GM12891 (cell line): ENCODE data around the gene RMI1. TPM values are rescaled to one million over a fixed set of nuclear protein-coding genes. Genes with fewer than 3 reads are reported as not detected.

Experiments
- DNase-seq: peaks from one replicate; pipeline ENCODE4 v3.0.0; 2011; ENCODE audit warnings: low spot score; ENCODE audit not compliant: insufficient read length
- FAIRE-seq: peaks from 2 replicates; lab custom pipeline; 2011; peaks lifted over from hg19 to GRCh38; lab: Jason Lieb, UNC
- PAX5 ChIP-seq: IDR thresholded peaks from 2 replicates; pipeline ENCODE4 v1.6.1; 2011; ENCODE audit warnings: low read length, moderate library complexity, mild to moderate bottlenecking; ENCODE audit not compliant: insufficient read depth, severe bottlenecking
- POLR2A ChIP-seq: IDR thresholded peaks from 2 replicates; pipeline ENCODE4 v1.6.1; 2011; ENCODE audit warnings: low read depth, low read length, control low read depth
- POLR2AphosphoS5 ChIP-seq: IDR thresholded peaks from 2 replicates; pipeline ENCODE4 v1.6.1; 2011; ENCODE audit warnings: low read depth, low read length, control low read depth
- POU2F2 ChIP-seq: IDR thresholded peaks from 2 replicates; pipeline ENCODE4 v1.6.1; 2011; ENCODE audit warnings: low read depth, mild to moderate bottlenecking, control low read depth, low read length, moderate library complexity
- SPI1 ChIP-seq: IDR thresholded peaks from 2 replicates; pipeline ENCODE4 v1.6.1; 2011; ENCODE audit warnings: low read depth, low read length, control low read depth
- TAF1 ChIP-seq: IDR thresholded peaks from 2 replicates; pipeline ENCODE4 v1.6.1; 2011; ENCODE audit warnings: low read depth, low read length, control low read depth
- polyA plus RNA-seq: library from polyadenylated mRNA; unstranded; fragments of >200 nt; gene quantifications from one replicate; pipeline ENCODE4 v1.2.1, GENCODE V29; 2012; ENCODE audit warnings: low read depth, missing spikeins, inconsistent platforms; ENCODE audit not compliant: missing spikeins

RMI1 gene
- 4.0 TPM for polyA plus RNA-seq

DNA sequence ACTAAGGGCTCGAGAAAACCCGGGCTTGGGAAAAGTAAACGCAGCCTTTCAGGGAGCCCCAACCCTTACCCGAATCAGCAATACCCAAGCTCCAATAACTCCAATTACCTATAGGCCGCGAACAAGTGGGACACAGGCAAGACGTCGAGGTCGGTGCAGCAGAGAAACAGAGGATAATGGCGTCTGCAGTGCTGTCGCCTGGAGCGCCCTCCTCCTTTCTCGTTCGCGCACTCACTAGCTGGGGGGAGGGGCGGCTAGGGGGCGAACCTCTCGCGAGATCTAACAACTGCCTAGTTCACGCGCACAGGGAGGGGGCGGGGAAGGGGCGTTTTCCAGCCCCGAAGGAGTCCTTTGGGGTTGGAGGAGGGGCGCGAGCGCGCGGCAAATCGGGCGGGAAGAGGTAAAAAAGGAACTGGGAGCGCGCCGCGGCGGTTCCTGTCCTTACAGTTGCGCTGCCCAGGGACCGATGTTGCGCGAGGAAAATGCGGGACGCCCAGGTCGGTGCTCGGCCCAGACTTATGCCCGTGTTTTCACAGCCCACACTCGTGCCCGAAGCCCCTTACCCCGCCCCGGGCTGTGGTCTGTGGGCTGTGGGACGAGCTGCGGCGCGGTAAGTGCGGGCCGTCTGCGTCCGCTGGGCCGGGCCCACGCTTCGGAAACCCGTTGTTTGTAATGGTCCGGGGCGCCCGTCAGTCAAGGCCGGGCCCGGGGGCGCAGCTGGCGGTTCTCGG lies at the start of gene RMI1:
TSS of gene RMI1 (plus strand) at position 411 of the 731 bp plus-strand sequence. CDS start 20,182 bp downstream, outside the sequence.
- FAIRE-seq (peak; percentile 94), DNase-seq (peak; percentile 79)
- TF ChIP-seq POLR2A (peak; percentile 89), PAX5 (no peak), POLR2AphosphoS5 (peak; percentile 93), SPI1 (peak; percentile 92), TAF1 (peak; percentile 98), POU2F2 (0 out of 2 replicates have a peak, but pooled peaks have one; percentile 42)

DNA sequence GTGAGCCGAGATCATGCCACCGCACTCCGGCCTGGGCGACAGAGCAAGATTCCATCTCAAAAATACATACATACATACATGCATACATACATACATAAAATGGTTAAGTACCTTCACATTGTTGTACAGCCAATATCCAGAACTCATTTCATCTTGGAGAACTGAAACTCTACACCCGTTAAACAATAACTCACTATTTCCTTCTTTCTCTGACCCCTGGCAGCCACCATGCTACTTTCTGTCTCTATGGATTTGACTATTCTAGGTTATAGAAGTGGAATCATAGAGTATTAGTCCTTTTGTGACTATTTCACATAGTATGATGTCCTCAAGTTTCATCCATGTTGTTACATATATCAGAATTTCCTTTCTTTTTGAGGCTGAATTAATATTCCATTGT lies 49.7 kb upstream of the RMI1 start:
- DNase-seq (no peak), FAIRE-seq (no peak)
- TF ChIP-seq TAF1 (no peak), POU2F2 (no peak), SPI1 (peak; percentile 12; the same call in 1 of the 2 replicates), PAX5 (no peak), POLR2A (no peak)

DNA sequence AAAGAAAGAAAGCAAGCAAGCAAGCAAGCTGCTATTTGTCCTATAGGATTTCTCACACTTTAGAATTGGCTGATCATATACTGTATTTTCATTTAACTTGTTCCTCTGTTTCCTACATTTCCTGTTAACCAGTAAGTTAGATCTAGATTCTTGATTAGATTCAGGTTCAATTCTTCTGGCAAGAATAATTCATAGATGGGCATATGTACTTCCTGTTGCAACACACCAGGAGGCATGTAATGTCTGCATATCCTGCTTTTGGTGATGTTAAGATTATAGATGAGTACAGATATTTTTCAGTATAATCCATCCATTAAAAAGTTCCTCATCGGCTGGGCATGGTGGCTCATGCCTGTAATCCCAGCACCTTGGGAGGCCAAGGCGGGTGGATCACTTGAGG lies 48.6 kb upstream of the RMI1 start:
- no peak for DNase-seq
- TF ChIP-seq POLR2A (no peak), SPI1 (no peak), POU2F2 (no peak), TAF1 (no peak), PAX5 (no peak)

DNA sequence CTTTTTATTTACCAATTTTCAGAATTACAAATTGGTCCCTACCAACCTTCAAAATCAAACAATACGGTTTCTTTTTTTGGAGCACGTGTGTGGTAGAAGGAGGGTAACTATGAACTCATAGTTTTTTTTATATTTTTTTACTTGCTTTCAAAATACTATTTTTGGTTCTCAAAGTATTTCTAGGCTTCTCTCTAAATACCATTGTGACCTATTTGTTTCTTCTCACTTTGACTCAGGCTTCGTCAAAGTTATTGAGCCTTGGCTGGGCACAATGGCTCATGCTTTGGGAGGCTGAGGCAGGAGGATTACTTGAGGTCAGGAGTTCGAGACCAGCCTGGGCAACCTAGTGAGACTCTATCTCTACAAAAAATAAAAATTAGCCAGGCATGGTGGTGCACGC lies 47.8 kb upstream of the RMI1 start:
- DNase-seq (no peak), FAIRE-seq (no peak)
- TF ChIP-seq POLR2AphosphoS5 (no peak), SPI1 (no peak), POLR2A (no peak), POU2F2 (no peak)

More for the DNA sequence above, 48.6 kb upstream of the RMI1 start:
- no peak for FAIRE-seq

DNA sequence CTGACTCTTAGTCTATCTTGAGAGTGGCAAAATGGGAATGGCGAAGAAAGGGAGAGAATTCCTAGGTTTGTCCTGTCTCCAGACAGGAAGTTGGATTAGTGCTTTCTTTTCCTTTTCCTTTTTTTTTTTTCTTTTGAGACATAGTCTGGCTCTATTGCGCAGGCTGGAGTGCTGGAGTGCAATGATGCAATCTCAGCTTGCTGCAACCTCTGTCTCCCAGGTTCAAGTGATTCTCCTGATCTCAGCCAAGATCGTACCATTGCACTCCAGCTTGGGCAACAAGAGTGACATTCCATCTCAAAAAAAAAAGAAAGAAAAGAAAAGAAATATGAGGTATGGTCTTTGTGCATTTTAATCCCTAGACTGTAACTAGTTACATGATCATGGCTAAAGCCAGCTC lies 46.8 kb upstream of the RMI1 start:
- TF ChIP-seq POU2F2 = no peak
- TF ChIP-seq POLR2AphosphoS5 = no peak
- no peak for TF ChIP-seq PAX5
- no peak for TF ChIP-seq POLR2A
- TF ChIP-seq TAF1 = no peak
- no peak for TF ChIP-seq SPI1
- DNase-seq (no peak), FAIRE-seq (no peak)

DNA sequence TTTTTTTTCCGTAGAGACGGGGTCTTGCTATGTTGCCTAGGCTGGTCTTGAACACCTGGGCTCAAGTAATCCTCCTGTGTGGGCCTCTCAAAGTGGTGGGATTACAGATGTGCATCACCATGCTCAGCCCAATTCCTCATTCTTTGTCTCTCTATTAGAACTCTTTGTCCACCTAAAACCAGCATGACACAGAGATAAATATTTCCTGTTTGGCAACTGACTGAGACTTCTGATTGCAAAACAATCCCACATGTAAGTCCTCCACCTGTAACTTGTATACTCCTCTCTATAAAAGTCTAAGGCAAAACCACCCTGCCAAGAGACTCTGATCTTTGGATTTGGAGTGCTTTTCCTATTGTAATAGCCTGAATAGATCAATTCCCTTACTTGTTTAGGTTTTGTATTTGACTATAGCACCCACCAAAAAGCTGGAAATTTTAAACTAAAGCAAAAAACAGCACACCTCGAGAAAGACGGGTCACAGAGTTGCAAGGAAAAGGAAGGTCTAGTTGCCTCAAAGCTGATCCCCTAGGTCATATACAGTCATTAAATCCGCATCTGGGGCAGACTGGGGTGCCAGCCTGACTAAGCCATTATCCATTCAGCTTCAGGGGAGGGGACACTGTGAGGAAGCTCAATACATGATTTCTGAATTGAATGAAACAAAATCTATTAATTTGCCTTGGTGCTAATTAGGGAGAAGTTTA lies 45.9 kb upstream of the RMI1 start:
- DNase-seq (no peak), FAIRE-seq (no peak)
- TF ChIP-seq PAX5 (no peak), TAF1 (no peak), POLR2AphosphoS5 (no peak), POLR2A (no peak), SPI1 (no peak)

DNA sequence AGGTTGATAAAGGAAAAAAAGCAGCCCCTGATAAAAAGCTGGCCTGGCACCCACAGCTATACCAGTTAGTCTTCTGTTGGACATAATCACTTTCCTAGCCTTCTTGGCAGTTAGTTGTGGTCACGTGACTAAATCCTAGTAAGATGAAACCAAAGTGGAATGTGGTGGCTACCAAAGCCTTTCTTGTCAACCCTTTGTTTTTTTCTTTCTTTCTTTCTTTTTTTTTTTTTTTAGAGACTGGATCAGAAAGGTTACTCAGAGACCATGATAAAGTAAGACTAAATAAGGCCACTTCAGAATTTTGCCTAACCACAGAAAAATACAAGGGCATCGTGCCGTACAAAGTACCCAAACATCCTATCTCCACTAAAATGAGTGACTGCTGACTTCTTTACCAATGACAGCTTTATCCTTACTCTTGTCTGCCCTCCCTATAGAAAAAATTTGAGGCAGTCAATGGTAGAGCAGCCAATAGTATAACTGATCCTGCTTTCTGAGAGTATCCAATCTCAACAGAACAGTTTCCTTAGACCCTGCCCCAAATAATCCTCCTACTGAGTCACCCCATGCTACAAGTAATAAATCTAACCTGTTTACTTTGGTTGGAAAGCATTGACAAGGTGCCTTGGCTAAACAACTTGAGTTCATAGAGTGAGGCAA lies 45.2 kb upstream of the RMI1 start:
- FAIRE-seq (no peak), DNase-seq (no peak)
- TF ChIP-seq POU2F2 (no peak), POLR2AphosphoS5 (no peak), PAX5 (no peak), SPI1 (no peak)

DNA sequence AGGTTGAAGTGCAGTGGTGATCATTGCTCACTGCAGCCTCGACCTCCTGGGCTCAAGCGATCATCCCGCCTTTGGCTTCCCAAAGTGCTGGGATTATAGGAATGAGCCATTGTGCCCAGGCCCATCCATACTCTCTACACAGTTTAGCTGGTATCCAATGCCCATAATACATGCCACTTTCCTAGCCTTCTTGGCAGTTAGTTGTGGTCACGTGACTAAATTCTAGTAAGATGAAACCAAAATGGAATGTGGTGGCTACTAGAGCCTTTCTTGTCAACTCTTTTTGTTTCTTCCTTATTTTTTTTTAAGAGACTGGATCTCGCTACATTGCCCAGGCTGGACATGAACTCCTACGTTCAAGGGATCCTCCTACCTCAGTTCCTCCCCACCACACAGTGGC lies 44.1 kb upstream of the RMI1 start:
- no peak for FAIRE-seq
- no peak for DNase-seq
- no peak for TF ChIP-seq TAF1
- no peak for TF ChIP-seq PAX5
- no peak for TF ChIP-seq SPI1
- no peak for TF ChIP-seq POU2F2
- no peak for TF ChIP-seq POLR2AphosphoS5
- TF ChIP-seq POLR2A = no peak

DNA sequence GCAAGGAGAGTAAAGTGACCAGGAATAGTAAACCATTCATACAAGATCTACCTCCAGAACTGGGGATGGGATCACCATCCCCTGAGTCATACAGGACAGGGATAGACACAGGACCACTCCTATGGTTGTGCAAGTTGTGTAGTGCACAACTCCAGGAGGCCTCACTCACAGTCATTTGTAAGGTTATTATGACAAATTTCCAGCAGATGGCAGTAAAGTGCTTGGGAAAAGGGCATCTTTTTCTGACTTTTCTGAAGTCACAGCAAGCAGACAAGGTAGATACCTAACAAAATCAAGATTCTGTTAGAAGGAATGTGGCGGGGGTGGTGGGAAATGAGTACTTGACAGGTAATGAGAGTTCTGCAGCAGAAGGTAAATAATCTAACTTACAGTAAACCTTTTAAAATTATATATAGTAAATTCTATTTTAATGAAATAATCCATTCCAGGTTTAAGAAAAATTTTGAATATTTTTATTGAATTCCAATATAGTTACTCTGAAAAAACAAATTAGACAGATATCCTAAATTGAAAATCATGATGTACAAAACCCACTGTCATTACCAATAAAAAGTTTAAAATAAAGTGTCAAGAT lies 42.6 kb upstream of the RMI1 start:
- FAIRE-seq = peak; percentile 75
- no peak for TF ChIP-seq PAX5
- TF ChIP-seq TAF1 = no peak
- TF ChIP-seq POLR2A = no peak
- TF ChIP-seq POLR2AphosphoS5 = no peak
- peak; percentile 20 for DNase-seq
